Erythroblast (primary cell): Measurements from ENCODE around the gene CCDC91.

ENCODE experiments used
- GATA1 ChIP-seq: IDR thresholded peaks from 2 replicates; pipeline ENCODE4 v1.6.1; 2011; ENCODE audit warnings: low read depth, mild to moderate bottlenecking, control low read depth, low read length, moderate library complexity
- POLR2A ChIP-seq: IDR thresholded peaks from 2 replicates; pipeline ENCODE4 v1.6.1; 2011; ENCODE audit warnings: mild to moderate bottlenecking, low read length

- TF ChIP-seq POLR2A, result no peak
- no peak for TF ChIP-seq GATA1
Measured at GRCh38 chr12:28575593-28576205, 385.4 kb downstream of the CCDC91 start.
